Natural killer cell (primary cell): ENCODE data around the gene TMEM269. TPM values are rescaled to one million over a fixed set of nuclear protein-coding genes. Genes with fewer than 3 reads are reported as not detected.

Experiments used
- ATAC-seq, 3 donors: fragments of 150-1000 bp in 2 of 3; fragments of 200-7000 bp in 1 of 3; cut with Tn5 transposase; 1 replicate in 1 of 3; 2 replicates in 2 of 3; pipeline ENCODE4 v1.10.0; 2021; ENCODE audit warnings: mild to moderate bottlenecking in 2 of 3, moderate library complexity in 2 of 3
- DNase-seq, 2 donors: peaks; one replicate each; pipeline versions ENCODE4 v3.0.0 to v3.0.0-alpha.2; 2013 to 2021; ENCODE audit warnings: mixed read lengths in 1 of 2
- H3K27ac ChIP-seq: one replicate; pipeline ENCODE4 v1.5.1; 2013; ENCODE audit warnings: mild to moderate bottlenecking, low read length
- H3K27me3 ChIP-seq: one replicate; pipeline ENCODE4 v1.6.1; 2013; ENCODE audit warnings: low read length; ENCODE audit not compliant: control insufficient read depth, insufficient read depth
- H3K36me3 ChIP-seq: one replicate; pipeline ENCODE4 v1.6.1; 2013; ENCODE audit warnings: low read length; ENCODE audit not compliant: control insufficient read depth, insufficient read depth
- H3K4me1 ChIP-seq: one replicate; pipeline ENCODE4 v1.6.1; 2013; ENCODE audit warnings: low read length; ENCODE audit not compliant: control insufficient read depth, insufficient read depth
- H3K4me3 ChIP-seq: one replicate; pipeline ENCODE4 v1.5.1; 2013; ENCODE audit warnings: low read length
- H3K9me3 ChIP-seq: one replicate; pipeline ENCODE4 v1.6.1; 2013; ENCODE audit warnings: low read length; ENCODE audit not compliant: control insufficient read depth, insufficient read depth
- H3K27ac Mint-ChIP-seq, 2 donors: one replicate each; pipeline ENCODE4 v1.8.0; 2022; ENCODE audit warnings: mild to moderate bottlenecking in 2 of 2, mixed read lengths in 2 of 2, moderate library complexity in 1 of 2
- H3K27me3 Mint-ChIP-seq, 2 donors: one replicate each; pipeline ENCODE4 v1.8.0; 2022; ENCODE audit warnings: low read depth in 2 of 2, mixed read lengths in 2 of 2
- H3K36me3 Mint-ChIP-seq: one replicate; pipeline ENCODE4 v1.8.0; 2022; ENCODE audit warnings: mixed read lengths
- H3K4me1 Mint-ChIP-seq, 2 donors: one replicate each; pipeline ENCODE4 v1.8.0; 2022; ENCODE audit warnings: mixed read lengths in 2 of 2
- H3K4me3 Mint-ChIP-seq: one replicate; pipeline ENCODE4 v1.8.0; 2022; ENCODE audit warnings: mild to moderate bottlenecking, moderate library complexity, mixed read lengths
- H3K9me3 Mint-ChIP-seq, 2 donors: one replicate each; pipeline ENCODE4 v1.8.0; 2022; ENCODE audit warnings: mixed read lengths in 2 of 2
- CTCF ChIP-seq: fragments of 200-600 bp; IDR thresholded peaks from one replicate; pipeline ENCODE4 v1.8.0; 2022; ENCODE audit warnings: antibody characterized with exemption
- WGBS: methylation state at CpG from one replicate; pipeline ENCODE4 v1.1.7; 2013; ENCODE audit warnings: missing lambda C conversion rate; ENCODE audit not compliant: insufficient coverage; 5-methylcytosine and 5-hydroxymethylcytosine counted together
- intact Hi-C: fragments of 100-400 bp; cut with micrococcal nuclease; formaldehyde crosslinking; loops from one replicate; pipeline ENCODE4 v1.14.2; 2022
- total RNA-seq, 4 donors: library from RNA; stranded (reverse); fragments of 120-200 nt in 1 of 4; gene quantifications; one replicate each; pipeline versions ENCODE4 v1.2.3 to v1.2.4, GENCODE V29; 2013 to 2022

Gene TMEM269
- total RNA-seq, 3 donors from 2014 or later (not counting 1 experiment from before 2014, with no cell fraction given): 0.18 to 1.4 (median 0.33) TPM

- Histone ChIP-seq H3K27me3 (no peaks in the 10 kb centered on the region), H3K4me3 (no peak overlapping the region), H3K36me3 (peaks cover 48% of the 10 kb centered on the region), H3K27ac (no peak overlapping the region), H3K4me1 (no peaks in the 10 kb centered on the region), H3K9me3 (no peaks in the 10 kb centered on the region)
- ATAC-seq (peak in 2 of 3 donors; percentile 61 to 69), DNase-seq (peak in 1 of 2 donors; percentile 61)
- Mint-ChIP-seq H3K4me1 (peaks cover 11 to 12% of the 10 kb centered on the region in 2 donors), H3K9me3 (no peaks in the 10 kb centered on the region), H3K27me3 (no peaks in the 10 kb centered on the region), H3K27ac (peak overlapping the region in 1 of 2 donors; percentile 35), H3K36me3 (peaks cover 16% of the 10 kb centered on the region), H3K4me3 (no peak overlapping the region)
- peak; percentile 38 for TF ChIP-seq CTCF
- intact Hi-C loops: loop anchor here (2.0 to 10.0 kb wide), 2 partner anchors 137 to 295 kb away; no protein-coding TSS in a partner anchor
Observed at GRCh38 chr1:42777852-42778251, 6.9 kb upstream of the TMEM269 start.

DNA sequence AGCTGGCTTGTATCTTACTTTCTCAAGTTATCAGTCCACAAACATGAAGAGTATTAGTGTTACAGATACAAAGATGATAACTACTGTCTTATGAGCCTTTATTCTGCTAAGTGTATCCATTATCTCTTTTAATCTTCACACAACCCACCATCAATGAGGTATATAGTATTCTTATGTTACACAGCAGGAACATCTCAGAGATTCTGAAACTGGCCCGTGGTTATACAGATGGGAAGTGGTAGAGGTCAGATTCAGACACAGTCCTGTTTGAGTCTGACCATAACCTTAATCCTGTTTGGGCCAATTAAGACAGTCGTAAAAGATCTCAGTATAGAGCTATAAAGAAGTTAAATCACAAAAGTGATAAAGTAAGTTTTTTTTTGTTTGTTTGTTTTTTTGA, 5.1 kb upstream of the TMEM269 start:
- no peak overlapping the region for H3K27ac ChIP-seq
- no peak for TF ChIP-seq CTCF
- Mint-ChIP-seq H3K27me3 (no peaks in the 10 kb centered on the region), H3K4me3 (no peak overlapping the region), H3K4me1 (peaks cover 16 to 17% of the 10 kb centered on the region in 2 donors), H3K9me3 (no peaks in the 10 kb centered on the region), H3K36me3 (peaks cover 16% of the 10 kb centered on the region), H3K27ac (peak overlapping the region in 1 of 2 donors; percentile 14)
- no peak overlapping the region for H3K4me3 ChIP-seq
- H3K9me3 ChIP-seq: no peaks in the 10 kb centered on the region
- intact Hi-C loops: loop anchor here (2.0 to 10.0 kb wide), 2 partner anchors 135 to 293 kb away; no protein-coding TSS in a partner anchor
- 53% methylated on average over 2 of the region's 2 CpGs for WGBS
- peaks cover 3% of the 10 kb centered on the region for H3K4me1 ChIP-seq
- peaks cover 43% of the 10 kb centered on the region for H3K36me3 ChIP-seq
- H3K27me3 ChIP-seq: no peaks in the 10 kb centered on the region
- ATAC-seq: no peak
- no peak for DNase-seq

DNA sequence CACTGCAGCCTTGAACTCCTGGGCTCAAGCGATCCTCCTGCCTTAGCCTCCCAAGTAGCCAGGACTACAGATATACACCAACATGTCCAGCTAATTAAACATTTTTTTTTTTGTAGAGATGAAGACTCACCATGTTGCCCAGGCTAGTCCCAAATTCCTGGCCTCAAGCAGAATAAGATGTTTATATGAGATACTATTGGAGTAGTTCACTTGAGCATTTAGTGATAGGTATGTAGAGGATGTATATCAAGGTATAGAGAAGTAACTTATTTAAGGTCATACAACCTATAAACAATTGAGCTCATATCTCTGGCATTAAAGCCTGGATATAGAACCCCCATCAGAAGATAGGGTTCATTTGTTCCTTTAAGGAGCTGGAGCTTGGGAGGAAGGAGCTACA, 4.6 kb upstream of the TMEM269 start:
- Histone ChIP-seq H3K36me3 (peaks cover 38% of the 10 kb centered on the region), H3K27ac (no peak overlapping the region), H3K27me3 (no peaks in the 10 kb centered on the region), H3K9me3 (no peaks in the 10 kb centered on the region), H3K4me3 (no peak overlapping the region), H3K4me1 (peaks cover 8% of the 10 kb centered on the region)
- Mint-ChIP-seq H3K9me3 (no peaks in the 10 kb centered on the region), H3K27me3 (no peaks in the 10 kb centered on the region), H3K36me3 (peaks cover 16% of the 10 kb centered on the region), H3K4me1 (peaks cover 21% of the 10 kb centered on the region in 2 donors), H3K27ac (peak overlapping the region in 1 of 2 donors; percentile 14), H3K4me3 (no peak overlapping the region)
- TF ChIP-seq CTCF: no peak
- intact Hi-C loops: no loop called here
- ATAC-seq: no peak
- 100% methylated on average over 1 of the region's 1 CpG for WGBS
- DNase-seq: no peak

- Mint-ChIP-seq H3K4me3 (no peak overlapping the region), H3K9me3 (no peaks in the 10 kb centered on the region), H3K4me1 (peaks cover 25 to 28% of the 10 kb centered on the region in 2 donors), H3K36me3 (peaks cover 1% of the 10 kb centered on the region), H3K27ac (no peak overlapping the region), H3K27me3 (no peaks in the 10 kb centered on the region)
- Histone ChIP-seq H3K27ac (no peak overlapping the region), H3K4me3 (no peak overlapping the region), H3K36me3 (peaks cover 16% of the 10 kb centered on the region), H3K4me1 (peaks cover 16% of the 10 kb centered on the region), H3K27me3 (no peaks in the 10 kb centered on the region), H3K9me3 (no peaks in the 10 kb centered on the region)
- DNase-seq (no peak), ATAC-seq (no peak)
- 100% methylated on average over 2 of the region's 2 CpGs for WGBS
- intact Hi-C loops: no loop called here
- TF ChIP-seq CTCF: no peak
Observed at GRCh38 chr1:42783092-42783491, 1.7 kb upstream of the TMEM269 start.
